ENCODE results near the gene GRM7.

GRCh38 chr3:7503431-7503830 lies 642.5 kb downstream of the GRM7 start:
- TF ChIP-seq, protein P1, sequence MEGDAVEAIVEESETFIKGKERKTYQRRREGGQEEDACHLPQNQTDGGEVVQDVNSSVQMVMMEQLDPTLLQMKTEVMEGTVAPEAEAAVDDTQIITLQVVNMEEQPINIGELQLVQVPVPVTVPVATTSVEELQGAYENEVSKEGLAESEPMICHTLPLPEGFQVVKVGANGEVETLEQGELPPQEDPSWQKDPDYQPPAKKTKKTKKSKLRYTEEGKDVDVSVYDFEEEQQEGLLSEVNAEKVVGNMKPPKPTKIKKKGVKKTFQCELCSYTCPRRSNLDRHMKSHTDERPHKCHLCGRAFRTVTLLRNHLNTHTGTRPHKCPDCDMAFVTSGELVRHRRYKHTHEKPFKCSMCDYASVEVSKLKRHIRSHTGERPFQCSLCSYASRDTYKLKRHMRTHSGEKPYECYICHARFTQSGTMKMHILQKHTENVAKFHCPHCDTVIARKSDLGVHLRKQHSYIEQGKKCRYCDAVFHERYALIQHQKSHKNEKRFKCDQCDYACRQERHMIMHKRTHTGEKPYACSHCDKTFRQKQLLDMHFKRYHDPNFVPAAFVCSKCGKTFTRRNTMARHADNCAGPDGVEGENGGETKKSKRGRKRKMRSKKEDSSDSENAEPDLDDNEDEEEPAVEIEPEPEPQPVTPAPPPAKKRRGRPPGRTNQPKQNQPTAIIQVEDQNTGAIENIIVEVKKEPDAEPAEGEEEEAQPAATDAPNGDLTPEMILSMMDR (IDR thresholded peaks at IDR 0.05) = no peak
- no peak for TF ChIP-seq EZH2phosphoT487 (IDR thresholded peaks at IDR 0.05)

All from neural progenitor cell (in vitro differentiated cells).